Osteoblast (primary cell): ENCODE data around the gene LAMTOR4. TPM values are rescaled to one million over a fixed set of nuclear protein-coding genes. Genes with fewer than 3 reads are reported as not detected.

Experiments used
- DNase-seq: peaks from one replicate; pipeline ENCODE4 v3.0.0; 2011; ENCODE audit warnings: low spot score, mixed read lengths; ENCODE audit not compliant: insufficient read length; ENCODE audit errors: missing footprints
- H2AFZ ChIP-seq: 2 replicates; pipeline ENCODE4 v1.6.0; 2011; ENCODE audit warnings: mild to moderate bottlenecking, low read length
- H3K27ac ChIP-seq: 2 replicates; pipeline ENCODE4 v1.5.1; 2011; ENCODE audit warnings: mild to moderate bottlenecking, low read depth, low read length, moderate library complexity
- H3K27me3 ChIP-seq: 2 replicates; pipeline ENCODE4 v1.6.0; 2012; ENCODE audit warnings: mild to moderate bottlenecking, control low read depth, inconsistent platforms, low read length, moderate library complexity; ENCODE audit not compliant: insufficient read depth
- H3K36me3 ChIP-seq: 2 replicates; pipeline ENCODE4 v1.5.1; 2011; ENCODE audit warnings: mild to moderate bottlenecking, low read length, control low read depth, moderate library complexity; ENCODE audit not compliant: insufficient read depth
- H3K4me1 ChIP-seq: 2 replicates; pipeline ENCODE4 v1.5.1; 2011; ENCODE audit warnings: mild to moderate bottlenecking, low read length, control low read depth, moderate library complexity; ENCODE audit not compliant: insufficient read depth
- H3K4me2 ChIP-seq: 2 replicates; pipeline ENCODE4 v1.6.0; 2011; ENCODE audit warnings: mild to moderate bottlenecking, low read length; ENCODE audit not compliant: insufficient read depth
- H3K4me3 ChIP-seq: fragments of 200-600 bp; sonication (generic); 3 replicates; pipeline ENCODE4 v1.5.1; 2012; ENCODE audit warnings: mild to moderate bottlenecking, low read length, inconsistent platforms; ENCODE audit not compliant: insufficient read depth
- H3K79me2 ChIP-seq: 2 replicates; pipeline ENCODE4 v1.6.0; 2012; ENCODE audit warnings: mild to moderate bottlenecking, low read length, control low read depth, inconsistent platforms; ENCODE audit not compliant: insufficient read depth
- H3K9me3 ChIP-seq: 2 replicates; pipeline ENCODE4 v1.5.1; 2011; ENCODE audit warnings: low read depth, low read length, control low read depth
- H4K20me1 ChIP-seq: 2 replicates; pipeline ENCODE4 v1.6.0; 2012; ENCODE audit warnings: mild to moderate bottlenecking, low read length, control low read depth; ENCODE audit not compliant: insufficient read depth
- CTCF ChIP-seq: IDR thresholded peaks from 2 replicates; pipeline ENCODE4 v1.5.1; 2011; ENCODE audit warnings: mild to moderate bottlenecking, low read depth, low read length, moderate library complexity; ENCODE audit errors: extremely low read depth
- total RNA-seq: library from RNA; depleted of rRNA; stranded (reverse); fragments of >200 nt; gene quantifications from 2 replicates; pipeline ENCODE4 v1.2.3, GENCODE V29; 2012

Gene LAMTOR4
- total RNA-seq, 1 donor = 63.7 TPM

GRCh38 chr7:100101016-100101862 is 47.5 kb upstream of the LAMTOR4 start, which contains the start of the genes AP4M1 and MCM7:
Gene AP4M1, plus strand, starts transcription at chr7:100101643. Its CDS starts 72 bp downstream, at chr7:100101715.
Gene MCM7, minus strand, starts transcription at chr7:100101397. Its CDS starts 103 bp downstream, at chr7:100101294.
- H3K27ac ChIP-seq = peak within 1 kb of the TSS; percentile 76
- H3K79me2 ChIP-seq = peaks cover 42% of the 10 kb centered on the region
- no peaks in the 10 kb centered on the region for H3K9me3 ChIP-seq
- H3K4me2 ChIP-seq = peak within 1 kb of the TSS; percentile 97
- peak; percentile 100 for DNase-seq
- no peaks in the 10 kb centered on the region for H3K27me3 ChIP-seq
- no peaks in the 10 kb centered on the region for H4K20me1 ChIP-seq
- peak within 1 kb of the TSS; percentile 90 for H3K4me3 ChIP-seq
- TF ChIP-seq CTCF = no peak
- H2AFZ ChIP-seq = peak within 1 kb of the TSS; percentile 74
- H3K4me1 ChIP-seq = peaks cover 25% of the 10 kb centered on the region
- H3K36me3 ChIP-seq = peaks cover 47% of the 10 kb centered on the region

GRCh38 chr7:100102950-100103840 is 45.5 kb upstream of the LAMTOR4 start:
- Histone ChIP-seq H3K4me3 (peak overlapping the region; percentile 90), H3K36me3 (peaks cover 48% of the 10 kb centered on the region), H2AFZ (no peak overlapping the region), H3K27ac (peak overlapping the region; percentile 72), H3K27me3 (no peaks in the 10 kb centered on the region), H3K9me3 (no peaks in the 10 kb centered on the region), H4K20me1 (no peaks in the 10 kb centered on the region), H3K79me2 (peaks cover 29% of the 10 kb centered on the region), H3K4me2 (peak overlapping the region; percentile 97), H3K4me1 (peaks cover 25% of the 10 kb centered on the region)
- DNase-seq = peak; percentile 99
- no peak for TF ChIP-seq CTCF

GRCh38 chr7:100105534-100105933 is 43.2 kb upstream of the LAMTOR4 start:
- no peak overlapping the region for H3K4me3 ChIP-seq
- H2AFZ ChIP-seq = no peak overlapping the region
- H3K27ac ChIP-seq = no peak overlapping the region
- DNase-seq = no peak
- H3K36me3 ChIP-seq = peaks cover 48% of the 10 kb centered on the region
- no peak overlapping the region for H3K4me2 ChIP-seq
- no peaks in the 10 kb centered on the region for H3K27me3 ChIP-seq
- no peaks in the 10 kb centered on the region for H4K20me1 ChIP-seq
- no peak for TF ChIP-seq CTCF
- no peaks in the 10 kb centered on the region for H3K9me3 ChIP-seq
- peaks cover 16% of the 10 kb centered on the region for H3K4me1 ChIP-seq
- peaks cover 7% of the 10 kb centered on the region for H3K79me2 ChIP-seq

GRCh38 chr7:100106633-100107032 is 42.1 kb upstream of the LAMTOR4 start:
- Histone ChIP-seq H3K9me3 (no peaks in the 10 kb centered on the region), H2AFZ (no peak overlapping the region), H3K27me3 (no peaks in the 10 kb centered on the region), H3K27ac (no peak overlapping the region), H3K79me2 (peaks cover 2% of the 10 kb centered on the region), H3K4me2 (no peak overlapping the region), H3K36me3 (peaks cover 56% of the 10 kb centered on the region), H3K4me3 (no peak overlapping the region), H4K20me1 (no peaks in the 10 kb centered on the region), H3K4me1 (peaks cover 13% of the 10 kb centered on the region)
- no peak for TF ChIP-seq CTCF
- DNase-seq = no peak
